CD8-positive, alpha-beta memory T cell (primary cell): ENCODE measurements around the gene CHRNB4. TPM values are rescaled to one million over a fixed set of nuclear protein-coding genes. Genes with fewer than 3 reads are reported as not detected.
A peak's percentile ranks its signal among the peaks of the same experiment; 100 is the strongest.

Source experiments
- CTCF ChIA-PET: fragments of 350-600 bp; sonication (Branson Sonifier 250); formaldehyde crosslinking; loops from one replicate; lab custom pipeline; 2021; ENCODE audit warnings: antibody characterized with exemption; lab: Charles Lee
- POLR2A ChIA-PET: fragments of 350-600 bp; sonication (Branson Sonifier 250); formaldehyde crosslinking; loops from one replicate; lab custom pipeline; 2021; ENCODE audit warnings: antibody characterized with exemption; lab: Charles Lee
- DNase-seq, 5 donors: peaks; one replicate each; pipeline versions ENCODE4 v3.0.0 to v3.0.0-alpha.2; 2020 to 2022; ENCODE audit warnings: mixed read lengths in 1 of 5
- H3K27ac ChIP-seq: one replicate; pipeline ENCODE4 v1.7.0; 2013; ENCODE audit warnings: low read depth, mild to moderate bottlenecking, low read length, moderate library complexity
- H3K27me3 ChIP-seq: 2 replicates; pipeline ENCODE4 v1.7.0; 2013; ENCODE audit warnings: low read length, mild to moderate bottlenecking; ENCODE audit not compliant: insufficient read depth, poor library complexity, severe bottlenecking
- H3K36me3 ChIP-seq: 2 replicates; pipeline ENCODE4 v1.7.0; 2013; ENCODE audit warnings: mild to moderate bottlenecking, low read length, moderate library complexity; ENCODE audit not compliant: insufficient read depth
- H3K4me1 ChIP-seq: 2 replicates; pipeline ENCODE4 v1.7.0; 2013; ENCODE audit warnings: mild to moderate bottlenecking, low read length, moderate library complexity; ENCODE audit not compliant: insufficient read depth
- H3K4me3 ChIP-seq: 2 replicates; pipeline ENCODE4 v1.7.0; 2013; ENCODE audit warnings: mild to moderate bottlenecking, low read length
- H3K9me3 ChIP-seq: 2 replicates; pipeline ENCODE4 v1.7.0; 2013; ENCODE audit warnings: mild to moderate bottlenecking, low read length
- H3K27ac Mint-ChIP-seq, 8 donors: one replicate each; pipeline ENCODE4 v1.8.0; 2020 to 2021; ENCODE audit warnings: mixed read lengths in 8 of 8, mild to moderate bottlenecking in 6 of 8, inconsistent platforms in 3 of 8, moderate library complexity in 3 of 8
- H3K27me3 Mint-ChIP-seq, 2 donors: one replicate each; pipeline ENCODE4 v1.8.0; 2020 to 2021; ENCODE audit warnings: mixed read lengths in 2 of 2, mild to moderate bottlenecking in 1 of 2, moderate library complexity in 1 of 2
- H3K36me3 Mint-ChIP-seq, 3 donors: one replicate each; pipeline ENCODE4 v1.8.0; 2020 to 2021; ENCODE audit warnings: mixed read lengths in 3 of 3, inconsistent platforms in 1 of 3, mild to moderate bottlenecking in 1 of 3
- H3K4me1 Mint-ChIP-seq, 3 donors: one replicate each; pipeline ENCODE4 v1.8.0; 2020 to 2021; ENCODE audit warnings: mixed read lengths in 3 of 3, inconsistent platforms in 1 of 3, mild to moderate bottlenecking in 1 of 3
- H3K4me3 Mint-ChIP-seq, 7 donors: one replicate each; pipeline ENCODE4 v1.8.0; 2020 to 2021; ENCODE audit warnings: mixed read lengths in 7 of 7, mild to moderate bottlenecking in 6 of 7, moderate library complexity in 4 of 7, inconsistent platforms in 2 of 7
- H3K9me3 Mint-ChIP-seq, 5 donors: one replicate each; pipeline ENCODE4 v1.8.0; 2020 to 2022; ENCODE audit warnings: mixed read lengths in 5 of 5, mild to moderate bottlenecking in 3 of 5, moderate library complexity in 2 of 5, inconsistent platforms in 1 of 5
- polyA plus RNA-seq: library from polyadenylated mRNA; unstranded; fragments of 300-500 nt; fragmentation: Illumina TruSeq; gene quantifications from one replicate; pipeline ENCODE4 v1.2.3, GENCODE V29; 2021
- total RNA-seq, 2 experiments: library from RNA; stranded (reverse); gene quantifications; one replicate each; pipeline ENCODE4 v1.2.3, GENCODE V29; 2021

The CHRNB4 gene
- total and polyA plus RNA-seq, 3 experiments from 2014 or later, result not detected

DNA sequence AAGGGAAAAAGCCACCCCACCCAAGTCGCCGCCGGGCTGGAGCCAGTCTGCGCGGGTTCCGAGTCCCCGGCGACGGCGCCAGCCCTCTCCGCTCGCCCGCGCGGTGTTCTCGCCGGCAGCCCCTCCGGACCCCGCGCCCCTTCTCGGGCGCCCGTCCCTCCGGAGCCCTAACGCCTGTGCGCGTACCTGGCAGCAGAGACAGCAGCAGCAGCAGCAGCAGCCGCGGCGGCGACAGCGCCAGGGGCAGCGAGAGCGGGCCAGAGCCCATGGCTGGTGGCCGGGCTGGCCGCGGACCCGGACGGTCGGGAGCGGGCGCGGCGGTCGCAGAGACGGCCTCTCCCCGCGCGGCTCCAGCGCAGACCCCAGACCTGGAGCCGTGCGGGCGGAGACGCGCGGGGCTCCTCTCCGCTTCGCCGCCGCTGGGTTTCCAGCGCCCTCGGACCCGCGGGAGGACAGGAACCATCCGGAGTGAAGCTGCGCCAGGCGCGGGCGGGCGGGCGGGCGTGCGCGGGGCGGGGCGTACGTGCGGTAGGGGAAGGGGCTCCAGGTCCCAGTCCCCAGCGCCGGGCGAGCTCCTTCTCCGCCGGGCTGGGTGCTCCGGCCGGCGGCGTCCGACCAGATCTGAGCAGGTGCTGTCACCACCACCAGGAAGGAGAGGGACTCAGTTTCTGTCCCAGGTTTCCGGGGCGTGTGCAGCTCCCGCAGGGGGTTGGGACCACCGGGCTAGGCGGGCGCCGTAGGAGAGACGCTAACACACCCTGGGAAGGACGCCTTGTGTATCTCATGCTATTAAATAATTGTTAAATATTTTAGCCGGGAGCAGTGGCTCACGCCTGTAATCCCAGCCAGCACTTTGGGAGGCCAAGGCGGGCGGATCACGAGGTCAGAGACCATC lies 20.2 kb downstream of the CHRNB4 start, which contains the start of gene CHRNA3:
Gene CHRNA3, minus strand, starts transcription at position 470 of the 895 bp plus-strand sequence. Its CDS starts 202 bp downstream, at position 268.
- Mint-ChIP-seq H3K4me3 (no peak within 1 kb of the TSS), H3K27me3 (peaks cover 46 to 56% of the 10 kb centered on the region in 2 donors), H3K9me3 (no peaks in the 10 kb centered on the region), H3K36me3 (peaks cover 0 to 2% (median 0%) of the 10 kb centered on the region in 3 donors), H3K4me1 (peaks cover 0 to 16% (median 4%) of the 10 kb centered on the region in 3 donors), H3K27ac (no peak within 1 kb of the TSS)
- ChIA-PET POLR2A (no interaction called here), CTCF (interaction anchor here (1.8 kb wide), 1 partner anchor 89 kb away, joined by 10 read pairs; no protein-coding TSS in a partner anchor)
- Histone ChIP-seq H3K27me3 (peaks cover 16% of the 10 kb centered on the region), H3K4me1 (no peaks in the 10 kb centered on the region), H3K9me3 (no peaks in the 10 kb centered on the region), H3K4me3 (no peak within 1 kb of the TSS), H3K27ac (no peak within 1 kb of the TSS), H3K36me3 (no peaks in the 10 kb centered on the region)
- DNase-seq, result no peak

DNA sequence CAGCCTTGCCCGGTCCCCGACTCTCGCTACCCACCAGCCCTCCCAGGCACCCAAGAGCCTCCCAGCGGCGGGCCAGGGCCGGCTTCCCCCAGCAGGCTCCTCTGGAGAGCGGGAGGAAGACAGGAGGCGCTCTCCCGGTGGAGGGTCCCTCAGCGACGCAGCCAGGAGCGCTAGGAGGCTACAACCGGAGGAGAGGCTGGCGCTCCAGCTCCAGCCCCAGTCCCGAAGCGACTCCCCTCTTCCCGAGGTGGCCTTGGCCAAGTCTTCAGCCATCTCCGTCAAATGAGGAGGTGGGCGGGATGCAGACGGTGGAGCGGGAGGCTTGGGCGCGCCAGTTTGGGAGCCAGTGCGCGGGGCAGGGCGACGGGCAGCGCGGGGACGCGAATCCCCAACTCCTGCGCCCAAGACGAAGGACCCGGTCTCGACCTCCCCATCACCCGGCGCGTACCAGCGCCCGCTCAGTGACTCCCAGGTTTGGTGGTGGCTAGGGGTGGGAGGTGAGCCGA lies 20.9 kb downstream of the CHRNB4 start:
- H3K27me3 ChIP-seq, result peaks cover 16% of the 10 kb centered on the region
- POLR2A ChIA-PET, result no interaction called here

DNA sequence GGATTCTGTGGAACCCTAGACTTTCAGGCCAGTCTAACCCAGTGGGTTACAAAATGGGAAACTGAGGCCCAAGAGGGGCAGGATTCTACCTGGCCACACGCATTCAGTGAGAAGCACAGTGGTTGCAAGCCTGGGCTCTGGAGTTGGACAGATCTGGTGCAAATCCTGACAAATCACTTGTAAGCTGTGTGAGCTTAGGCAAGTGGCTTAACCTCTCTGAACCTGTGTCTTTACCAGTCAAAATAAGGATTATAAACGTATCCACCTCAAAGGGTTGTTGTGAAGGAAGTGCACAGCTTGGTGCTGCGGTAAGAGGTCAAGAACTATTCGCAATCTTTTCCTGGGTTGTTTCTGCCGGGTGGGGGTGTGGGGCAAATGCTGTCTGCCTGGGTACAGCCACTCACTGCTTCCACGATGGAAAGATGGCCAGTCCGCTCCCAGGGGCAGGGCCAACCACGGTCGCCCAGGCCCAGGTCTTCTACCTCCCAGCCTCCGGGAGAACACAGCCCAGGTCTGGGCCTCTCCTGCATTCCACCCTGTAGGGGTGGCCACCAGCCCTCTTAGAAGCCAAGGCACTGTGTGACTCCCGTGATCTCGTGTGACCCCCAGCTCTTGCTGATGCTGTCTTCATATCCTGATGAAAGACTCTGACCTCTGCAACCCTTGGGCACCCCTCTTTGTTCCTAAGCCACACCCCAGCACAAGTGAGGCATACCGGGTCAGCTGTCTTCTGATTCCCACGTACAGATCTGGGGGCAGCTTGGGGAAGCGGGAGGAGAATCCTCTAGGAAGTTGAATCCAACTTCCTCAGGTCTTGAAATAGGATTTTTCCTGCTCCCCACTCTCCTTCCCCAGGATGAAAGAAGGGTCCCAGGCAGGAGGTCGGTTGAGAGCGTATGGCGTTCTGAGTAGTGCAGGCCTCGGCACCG lies 21.7 kb downstream of the CHRNB4 start:
- no peak overlapping the region for H3K4me3 ChIP-seq
- H3K27me3 ChIP-seq, result peaks cover 16% of the 10 kb centered on the region
- H3K4me1 Mint-ChIP-seq, result peaks cover 0 to 16% (median 4%) of the 10 kb centered on the region in 3 donors
- no peaks in the 10 kb centered on the region for H3K9me3 ChIP-seq
- H3K36me3 ChIP-seq, result no peaks in the 10 kb centered on the region
- H3K9me3 Mint-ChIP-seq, result no peaks in the 10 kb centered on the region
- no peak overlapping the region for H3K27ac Mint-ChIP-seq
- peaks cover 0 to 2% (median 0%) of the 10 kb centered on the region in 3 donors for H3K36me3 Mint-ChIP-seq
- no peaks in the 10 kb centered on the region for H3K4me1 ChIP-seq
- POLR2A ChIA-PET, result no interaction called here
- no peak for DNase-seq
- peaks cover 42 to 51% of the 10 kb centered on the region in 2 donors for H3K27me3 Mint-ChIP-seq
- CTCF ChIA-PET, result interaction anchor here (1.0 to 1.8 kb wide), 6 partner anchors 77 to 565 kb away, joined by 3 to 8 read pairs (median 3); no protein-coding TSS in a partner anchor
- H3K27ac ChIP-seq, result no peak overlapping the region
- H3K4me3 Mint-ChIP-seq, result no peak overlapping the region

More for the DNA sequence above, 20.9 kb downstream of the CHRNB4 start:
- no peaks in the 10 kb centered on the region for H3K36me3 ChIP-seq
- H3K4me1 Mint-ChIP-seq, result peaks cover 0 to 16% (median 4%) of the 10 kb centered on the region in 3 donors
- no peak overlapping the region for H3K27ac ChIP-seq
- no peak overlapping the region for H3K4me3 ChIP-seq
- H3K9me3 ChIP-seq, result no peaks in the 10 kb centered on the region
- no peak overlapping the region for H3K4me3 Mint-ChIP-seq
- peaks cover 46 to 56% of the 10 kb centered on the region in 2 donors for H3K27me3 Mint-ChIP-seq
- DNase-seq, result no peak
- CTCF ChIA-PET, result interaction anchor here (1.0 to 1.8 kb wide), 3 partner anchors 90 to 564 kb away, joined by 3 to 8 read pairs (median 6); no protein-coding TSS in a partner anchor
- no peaks in the 10 kb centered on the region for H3K4me1 ChIP-seq
- no peak overlapping the region for H3K27ac Mint-ChIP-seq
- peaks cover 0 to 2% (median 0%) of the 10 kb centered on the region in 3 donors for H3K36me3 Mint-ChIP-seq
- H3K9me3 Mint-ChIP-seq, result no peaks in the 10 kb centered on the region

DNA sequence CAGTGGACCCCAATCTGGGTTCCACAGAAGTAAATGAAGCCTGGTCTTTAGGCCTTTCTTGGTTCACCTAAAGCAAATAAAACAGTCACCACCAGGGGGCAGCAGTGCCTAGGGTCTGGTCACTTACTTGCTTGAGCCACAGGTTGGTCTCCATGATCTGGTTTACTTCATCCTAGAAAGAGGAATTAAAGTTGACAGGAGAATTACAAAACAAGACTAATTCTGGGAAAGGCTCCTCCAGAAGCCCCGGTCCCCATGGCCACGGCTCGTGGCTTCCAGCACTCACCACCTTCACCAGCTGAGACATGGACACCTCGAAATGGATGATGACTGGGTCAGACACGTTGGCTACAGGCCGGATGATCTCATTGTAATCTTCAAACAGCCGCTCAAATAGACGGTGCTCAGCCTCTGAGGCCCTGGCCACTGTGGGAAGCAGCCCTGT lies 22.5 kb downstream of the CHRNB4 start:
- Histone ChIP-seq H3K27ac (no peak overlapping the region), H3K36me3 (no peaks in the 10 kb centered on the region), H3K4me1 (no peaks in the 10 kb centered on the region), H3K27me3 (peaks cover 16% of the 10 kb centered on the region), H3K9me3 (no peaks in the 10 kb centered on the region), H3K4me3 (no peak overlapping the region)
- POLR2A ChIA-PET, result no interaction called here
- no peak overlapping the region for H3K27ac Mint-ChIP-seq
- peak overlapping the region in 2 of 7 donors; percentile 6 to 19 for H3K4me3 Mint-ChIP-seq
- H3K9me3 Mint-ChIP-seq, result no peaks in the 10 kb centered on the region
- CTCF ChIA-PET, result interaction anchor here (1.0 to 1.8 kb wide), 4 partner anchors 78 to 132 kb away, joined by 3 to 8 read pairs (median 3); no protein-coding TSS in a partner anchor
- peak; percentile 52 to 79 (median 73) for DNase-seq
- H3K36me3 Mint-ChIP-seq, result no peaks in the 10 kb centered on the region
- peaks cover 37 to 43% of the 10 kb centered on the region in 2 donors for H3K27me3 Mint-ChIP-seq
- peaks cover 0 to 16% (median 4%) of the 10 kb centered on the region in 3 donors for H3K4me1 Mint-ChIP-seq

- DNase-seq, result no peak
- Histone ChIP-seq H3K4me3 (no peak overlapping the region), H3K36me3 (no peaks in the 10 kb centered on the region), H3K27me3 (peaks cover 16% of the 10 kb centered on the region), H3K27ac (no peak overlapping the region), H3K4me1 (no peaks in the 10 kb centered on the region), H3K9me3 (no peaks in the 10 kb centered on the region)
- Mint-ChIP-seq H3K4me3 (no peak overlapping the region), H3K27me3 (peaks cover 32 to 39% of the 10 kb centered on the region in 2 donors), H3K27ac (no peak overlapping the region), H3K9me3 (no peaks in the 10 kb centered on the region), H3K36me3 (no peaks in the 10 kb centered on the region), H3K4me1 (peaks cover 0 to 16% (median 4%) of the 10 kb centered on the region in 3 donors)
- ChIA-PET POLR2A (no interaction called here), CTCF (interaction anchor here (1.4 to 1.8 kb wide), 2 partner anchors 96 to 133 kb away, joined by 3 to 8 read pairs; no protein-coding TSS in a partner anchor)
These were observed 22.9 kb downstream of the CHRNB4 start for GRCh38 chr15:78618064-78618463.

GRCh38 chr15:78617516-78617915 lies 23.5 kb downstream of the CHRNB4 start:
- peaks cover 15% of the 10 kb centered on the region for H3K27me3 ChIP-seq
- ChIA-PET CTCF (no interaction called here), POLR2A (no interaction called here)
- no peaks in the 10 kb centered on the region for H3K9me3 Mint-ChIP-seq
- no peaks in the 10 kb centered on the region for H3K9me3 ChIP-seq
- no peaks in the 10 kb centered on the region for H3K36me3 ChIP-seq
- DNase-seq, result no peak
- no peaks in the 10 kb centered on the region for H3K36me3 Mint-ChIP-seq
- H3K4me1 Mint-ChIP-seq, result peaks cover 0 to 16% (median 4%) of the 10 kb centered on the region in 3 donors
- H3K27ac ChIP-seq, result no peak overlapping the region
- peaks cover 28 to 35% of the 10 kb centered on the region in 2 donors for H3K27me3 Mint-ChIP-seq
- no peak overlapping the region for H3K4me3 ChIP-seq
- no peak overlapping the region for H3K27ac Mint-ChIP-seq
- H3K4me3 Mint-ChIP-seq, result no peak overlapping the region
- no peaks in the 10 kb centered on the region for H3K4me1 ChIP-seq

- Histone ChIP-seq H3K9me3 (no peaks in the 10 kb centered on the region), H3K4me3 (no peak overlapping the region), H3K36me3 (no peaks in the 10 kb centered on the region), H3K27ac (no peak overlapping the region), H3K27me3 (peaks cover 10% of the 10 kb centered on the region), H3K4me1 (no peaks in the 10 kb centered on the region)
- Mint-ChIP-seq H3K4me3 (no peak overlapping the region), H3K9me3 (no peaks in the 10 kb centered on the region), H3K36me3 (no peaks in the 10 kb centered on the region), H3K27me3 (peaks cover 26 to 31% of the 10 kb centered on the region in 2 donors), H3K4me1 (peaks cover 0 to 16% (median 4%) of the 10 kb centered on the region in 3 donors), H3K27ac (no peak overlapping the region)
- ChIA-PET POLR2A (no interaction called here), CTCF (no interaction called here)
- no peak for DNase-seq
These were observed 23.9 kb downstream of the CHRNB4 start for GRCh38 chr15:78617076-78617475.
